ENCODE data around the gene UVRAG.

UVRAG gene

DNA sequence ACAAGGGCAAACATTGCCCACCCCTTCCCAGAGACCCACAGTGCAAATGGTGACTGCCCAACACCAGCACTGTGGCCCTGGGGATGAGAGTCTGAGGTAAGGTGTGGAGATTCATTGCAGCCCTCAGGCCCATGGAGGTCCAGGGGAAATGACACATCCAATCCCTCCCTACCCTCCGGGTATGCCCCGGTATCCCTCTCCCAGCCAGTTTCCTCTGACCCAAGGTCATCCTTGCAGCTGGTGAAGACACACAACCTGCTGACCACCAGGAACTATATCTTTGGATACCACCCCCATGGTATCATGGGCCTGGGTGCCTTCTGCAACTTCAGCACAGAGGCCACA, 18.9 kb upstream of the UVRAG start:
- in situ Hi-C loops (cut with MboI; ENCODE audit: low sequenced_read_pairs, unreplicated experiment) = no loop called here
- TF ChIP-seq, protein P1, sequence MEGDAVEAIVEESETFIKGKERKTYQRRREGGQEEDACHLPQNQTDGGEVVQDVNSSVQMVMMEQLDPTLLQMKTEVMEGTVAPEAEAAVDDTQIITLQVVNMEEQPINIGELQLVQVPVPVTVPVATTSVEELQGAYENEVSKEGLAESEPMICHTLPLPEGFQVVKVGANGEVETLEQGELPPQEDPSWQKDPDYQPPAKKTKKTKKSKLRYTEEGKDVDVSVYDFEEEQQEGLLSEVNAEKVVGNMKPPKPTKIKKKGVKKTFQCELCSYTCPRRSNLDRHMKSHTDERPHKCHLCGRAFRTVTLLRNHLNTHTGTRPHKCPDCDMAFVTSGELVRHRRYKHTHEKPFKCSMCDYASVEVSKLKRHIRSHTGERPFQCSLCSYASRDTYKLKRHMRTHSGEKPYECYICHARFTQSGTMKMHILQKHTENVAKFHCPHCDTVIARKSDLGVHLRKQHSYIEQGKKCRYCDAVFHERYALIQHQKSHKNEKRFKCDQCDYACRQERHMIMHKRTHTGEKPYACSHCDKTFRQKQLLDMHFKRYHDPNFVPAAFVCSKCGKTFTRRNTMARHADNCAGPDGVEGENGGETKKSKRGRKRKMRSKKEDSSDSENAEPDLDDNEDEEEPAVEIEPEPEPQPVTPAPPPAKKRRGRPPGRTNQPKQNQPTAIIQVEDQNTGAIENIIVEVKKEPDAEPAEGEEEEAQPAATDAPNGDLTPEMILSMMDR (IDR thresholded peaks at IDR 0.05; ENCODE audit: borderline replicate concordance, control extremely low read depth, extremely low read depth, insufficient read depth, missing control alignments) = no peak
- no peak for DNase-seq (ENCODE audit: low spot score)

DNA sequence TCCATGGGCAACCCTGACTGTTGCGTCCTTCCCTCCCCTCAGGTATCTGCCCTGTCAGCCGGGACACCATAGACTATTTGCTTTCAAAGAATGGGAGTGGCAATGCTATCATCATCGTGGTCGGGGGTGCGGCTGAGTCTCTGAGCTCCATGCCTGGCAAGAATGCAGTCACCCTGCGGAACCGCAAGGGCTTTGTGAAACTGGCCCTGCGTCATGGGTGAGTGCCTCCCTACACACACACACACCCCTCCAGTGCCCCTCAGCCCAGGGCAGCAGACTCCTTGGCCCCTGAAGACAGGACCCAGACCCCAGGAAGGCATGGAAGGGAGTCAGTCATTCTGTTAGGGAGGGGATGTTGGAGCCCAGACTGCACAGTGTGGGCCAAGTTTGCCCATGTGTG, 17.9 kb upstream of the UVRAG start:
- in situ Hi-C loops (cut with MboI; ENCODE audit: low sequenced_read_pairs, unreplicated experiment) = no loop called here
- no peak for DNase-seq (ENCODE audit: low spot score)

DNA sequence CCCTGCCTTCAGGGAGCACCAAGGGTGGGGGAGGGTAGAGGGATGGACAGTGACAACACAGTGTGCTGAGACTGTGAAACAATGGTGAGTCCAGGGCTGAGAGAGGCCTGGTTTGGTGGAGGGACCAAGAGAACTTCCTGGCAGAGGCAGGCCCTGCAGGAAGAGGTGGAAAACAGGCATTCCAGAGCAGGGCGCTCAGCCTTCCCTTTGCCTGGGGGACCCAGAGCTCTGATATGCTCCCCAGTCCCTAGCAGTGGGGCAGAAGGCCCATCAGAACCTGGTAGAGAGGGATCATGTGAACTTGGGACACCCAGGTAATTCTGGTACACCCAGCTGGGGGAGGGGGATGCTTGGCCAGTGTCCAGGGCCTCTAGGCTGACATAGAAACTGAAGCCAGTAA, 17.2 kb upstream of the UVRAG start:
- in situ Hi-C loops (cut with MboI; ENCODE audit: low sequenced_read_pairs, unreplicated experiment) = no loop called here
- DNase-seq (ENCODE audit: low spot score) = no peak
- TF ChIP-seq, protein P1 (IDR thresholded peaks at IDR 0.05; ENCODE audit: borderline replicate concordance, control extremely low read depth, extremely low read depth, insufficient read depth, missing control alignments) = no peak

More for the DNA sequence above, 17.9 kb upstream of the UVRAG start:
- TF ChIP-seq, protein P1 (IDR thresholded peaks at IDR 0.05; ENCODE audit: borderline replicate concordance, control extremely low read depth, extremely low read depth, insufficient read depth, missing control alignments) = no peak

DNA sequence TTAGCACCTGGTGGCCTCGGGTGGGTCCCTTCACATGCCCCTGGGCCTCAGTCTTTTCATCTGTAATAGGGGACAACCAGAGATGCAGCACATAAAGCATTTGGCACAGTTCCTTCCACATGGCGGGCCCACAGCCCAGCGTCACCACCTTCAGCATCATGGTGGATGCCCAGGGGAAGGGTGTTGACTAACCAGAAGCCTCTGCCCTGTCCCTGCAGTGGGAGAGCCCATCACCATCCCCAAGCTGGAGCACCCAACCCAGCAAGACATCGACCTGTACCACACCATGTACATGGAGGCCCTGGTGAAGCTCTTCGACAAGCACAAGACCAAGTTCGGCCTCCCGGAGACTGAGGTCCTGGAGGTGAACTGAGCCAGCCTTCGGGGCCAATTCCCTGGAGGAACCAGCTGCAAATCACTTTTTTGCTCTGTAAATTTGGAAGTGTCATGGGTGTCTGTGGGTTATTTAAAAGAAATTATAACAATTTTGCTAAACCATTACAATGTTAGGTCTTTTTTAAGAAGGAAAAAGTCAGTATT, 14.8 kb upstream of the UVRAG start:
- in situ Hi-C loops (cut with MboI; ENCODE audit: low sequenced_read_pairs, unreplicated experiment) = loop anchor here (10.0 kb wide), 2 partner anchors 65 to 355 kb away; no protein-coding TSS in a partner anchor
- no peak for DNase-seq (ENCODE audit: low spot score)
- TF ChIP-seq, protein P1 (IDR thresholded peaks at IDR 0.05; ENCODE audit: borderline replicate concordance, control extremely low read depth, extremely low read depth, insufficient read depth, missing control alignments) = no peak

DNA sequence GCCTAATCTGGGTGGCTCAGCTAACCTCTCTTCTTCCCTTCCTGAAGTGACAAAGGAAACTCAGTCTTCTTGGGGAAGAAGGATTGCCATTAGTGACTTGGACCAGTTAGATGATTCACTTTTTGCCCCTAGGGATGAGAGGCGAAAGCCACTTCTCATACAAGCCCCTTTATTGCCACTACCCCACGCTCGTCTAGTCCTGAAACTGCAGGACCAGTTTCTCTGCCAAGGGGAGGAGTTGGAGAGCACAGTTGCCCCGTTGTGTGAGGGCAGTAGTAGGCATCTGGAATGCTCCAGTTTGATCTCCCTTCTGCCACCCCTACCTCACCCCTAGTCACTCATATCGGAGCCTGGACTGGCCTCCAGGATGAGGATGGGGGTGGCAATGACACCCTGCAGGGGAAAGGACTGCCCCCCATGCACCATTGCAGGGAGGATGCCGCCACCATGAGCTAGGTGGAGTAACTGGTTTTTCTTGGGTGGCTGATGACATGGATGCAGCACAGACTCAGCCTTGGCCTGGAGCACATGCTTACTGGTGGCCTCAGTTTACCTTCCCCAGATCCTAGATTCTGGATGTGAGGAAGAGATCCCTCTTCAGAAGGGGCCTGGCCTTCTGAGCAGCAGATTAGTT, 14.2 kb upstream of the UVRAG start:
- DNase-seq (ENCODE audit: low spot score) = no peak
- in situ Hi-C loops (cut with MboI; ENCODE audit: low sequenced_read_pairs, unreplicated experiment) = loop anchor here (10.0 kb wide), 2 partner anchors 64 to 354 kb away; no protein-coding TSS in a partner anchor
- TF ChIP-seq, protein P1 (IDR thresholded peaks at IDR 0.05; ENCODE audit: borderline replicate concordance, control extremely low read depth, extremely low read depth, insufficient read depth, missing control alignments) = peak; percentile 21

DNA sequence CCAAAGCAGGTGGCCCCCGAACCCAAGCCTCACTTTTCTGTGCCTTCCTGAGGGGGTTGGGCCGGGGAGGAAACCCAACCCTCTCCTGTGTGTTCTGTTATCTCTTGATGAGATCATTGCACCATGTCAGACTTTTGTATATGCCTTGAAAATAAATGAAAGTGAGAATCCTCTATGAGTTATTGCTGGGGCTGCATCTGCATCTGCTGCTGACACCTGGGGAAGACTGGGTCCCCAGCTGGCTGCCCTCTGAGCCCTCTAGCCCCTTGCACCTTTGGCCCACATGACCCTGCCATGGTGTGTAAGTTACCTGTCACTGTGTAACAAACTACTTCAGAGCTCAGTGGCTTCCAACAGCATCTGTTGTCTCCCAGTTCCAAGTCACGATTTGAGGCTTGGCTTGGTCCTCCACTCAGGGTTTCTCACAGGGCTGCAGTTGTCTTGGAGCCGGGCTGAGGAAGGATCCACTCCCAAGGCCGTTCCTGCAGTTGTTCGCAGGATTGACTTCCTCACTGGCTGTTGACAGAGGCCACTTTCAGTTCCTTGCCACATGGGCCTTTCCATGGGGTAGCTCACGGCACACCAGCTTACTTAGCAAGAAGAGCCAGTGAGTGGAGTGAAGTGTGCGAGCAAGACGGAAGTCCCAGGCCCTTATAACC, 13.5 kb upstream of the UVRAG start:
- in situ Hi-C loops (cut with MboI; ENCODE audit: low sequenced_read_pairs, unreplicated experiment) = loop anchor here (10.0 kb wide), 2 partner anchors 63 to 353 kb away; no protein-coding TSS in a partner anchor
- DNase-seq (ENCODE audit: low spot score) = no peak
- TF ChIP-seq, protein P1 (IDR thresholded peaks at IDR 0.05; ENCODE audit: borderline replicate concordance, control extremely low read depth, extremely low read depth, insufficient read depth, missing control alignments) = no peak
